Lower lobe of right lung (tissue), 2 donors: ENCODE measurements around the gene FOXL2NB. TPM values are rescaled to one million over a fixed set of nuclear protein-coding genes. Genes with fewer than 3 reads are reported as not detected.

Source experiments
- ATAC-seq, 2 donors: fragments of 200-7000 bp; cut with Tn5 transposase; one replicate each; pipeline ENCODE4 v1.9.1; 2020 to 2022; ENCODE audit warnings: mild to moderate bottlenecking in 2 of 2, moderate library complexity in 2 of 2
- DNase-seq: peaks from one replicate; pipeline ENCODE4 v3.0.0-alpha.2; 2020
- H3K27ac ChIP-seq: fragments of 200-600 bp; one replicate; pipeline ENCODE4 v1.8.0; 2022
- H3K27me3 ChIP-seq: fragments of 200-600 bp; one replicate; pipeline ENCODE4 v1.8.0; 2022; ENCODE audit warnings: low read depth
- H3K36me3 ChIP-seq: fragments of 200-600 bp; one replicate; pipeline ENCODE4 v1.8.0; 2022; ENCODE audit warnings: mild to moderate bottlenecking
- H3K4me1 ChIP-seq: fragments of 200-600 bp; one replicate; pipeline ENCODE4 v1.8.0; 2022
- H3K4me3 ChIP-seq: fragments of 200-600 bp; one replicate; pipeline ENCODE4 v1.8.0; 2022; ENCODE audit warnings: mild to moderate bottlenecking
- H3K9me3 ChIP-seq: fragments of 200-600 bp; one replicate; pipeline ENCODE4 v1.8.0; 2022
- intact Hi-C: fragments of 100-400 bp; cut with DNase I; formaldehyde crosslinking; loops from one replicate; pipeline ENCODE4 v1.11.0; 2022
- total RNA-seq: library from RNA; stranded (reverse); fragmentation: NEBNext Ultra II Directional; extraction: Animal tissue kit (Norgen Biotek cat#: 25700); gene quantifications from one replicate; pipeline ENCODE4 v1.2.1, GENCODE V29; 2021
- TF ChIP-seq, protein P1 (sequence below): fragments of 200-600 bp; IDR thresholded peaks from one replicate; pipeline ENCODE4 v1.8.0; 2022; ENCODE audit warnings: antibody characterized with exemption, mild to moderate bottlenecking
- donor health status: DM: no; HTN: yes; CAD: no; lungs with severe emphysema.

Gene FOXL2NB
- total RNA-seq, 1 donor from 2014 or later = not detected

- intact Hi-C loops = no loop called here
- Histone ChIP-seq H3K4me1 (no peaks in the 10 kb centered on the region), H3K4me3 (no peak overlapping the region), H3K27me3 (peaks cover 5% of the 10 kb centered on the region), H3K27ac (no peak overlapping the region), H3K36me3 (no peaks in the 10 kb centered on the region), H3K9me3 (no peaks in the 10 kb centered on the region)
- TF ChIP-seq, protein P1, sequence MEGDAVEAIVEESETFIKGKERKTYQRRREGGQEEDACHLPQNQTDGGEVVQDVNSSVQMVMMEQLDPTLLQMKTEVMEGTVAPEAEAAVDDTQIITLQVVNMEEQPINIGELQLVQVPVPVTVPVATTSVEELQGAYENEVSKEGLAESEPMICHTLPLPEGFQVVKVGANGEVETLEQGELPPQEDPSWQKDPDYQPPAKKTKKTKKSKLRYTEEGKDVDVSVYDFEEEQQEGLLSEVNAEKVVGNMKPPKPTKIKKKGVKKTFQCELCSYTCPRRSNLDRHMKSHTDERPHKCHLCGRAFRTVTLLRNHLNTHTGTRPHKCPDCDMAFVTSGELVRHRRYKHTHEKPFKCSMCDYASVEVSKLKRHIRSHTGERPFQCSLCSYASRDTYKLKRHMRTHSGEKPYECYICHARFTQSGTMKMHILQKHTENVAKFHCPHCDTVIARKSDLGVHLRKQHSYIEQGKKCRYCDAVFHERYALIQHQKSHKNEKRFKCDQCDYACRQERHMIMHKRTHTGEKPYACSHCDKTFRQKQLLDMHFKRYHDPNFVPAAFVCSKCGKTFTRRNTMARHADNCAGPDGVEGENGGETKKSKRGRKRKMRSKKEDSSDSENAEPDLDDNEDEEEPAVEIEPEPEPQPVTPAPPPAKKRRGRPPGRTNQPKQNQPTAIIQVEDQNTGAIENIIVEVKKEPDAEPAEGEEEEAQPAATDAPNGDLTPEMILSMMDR = no peak
- ATAC-seq (no peak), DNase-seq (no peak)
Observed at GRCh38 chr3:138972941-138973340, 25.9 kb downstream of the FOXL2NB start.

- ATAC-seq (no peak), DNase-seq (no peak)
- Histone ChIP-seq H3K27me3 (peaks cover 5% of the 10 kb centered on the region), H3K4me3 (no peak overlapping the region), H3K9me3 (no peaks in the 10 kb centered on the region), H3K27ac (no peak overlapping the region), H3K4me1 (no peaks in the 10 kb centered on the region), H3K36me3 (no peaks in the 10 kb centered on the region)
- TF ChIP-seq, protein P1 = no peak
- intact Hi-C loops = no loop called here
Observed at GRCh38 chr3:138974462-138974861, 27.4 kb downstream of the FOXL2NB start.

GRCh38 chr3:138975351-138975750 lies 28.3 kb downstream of the FOXL2NB start:
- intact Hi-C loops = no loop called here

GRCh38 chr3:138976047-138976446 lies 29.0 kb downstream of the FOXL2NB start:
- TF ChIP-seq, protein P1 = no peak
- H3K36me3 ChIP-seq = no peaks in the 10 kb centered on the region

More at GRCh38 chr3:138975351-138975750, 28.3 kb downstream of the FOXL2NB start:
- no peak overlapping the region for H3K27ac ChIP-seq
- ATAC-seq = no peak
- H3K9me3 ChIP-seq = no peaks in the 10 kb centered on the region
- H3K4me1 ChIP-seq = no peaks in the 10 kb centered on the region
- H3K36me3 ChIP-seq = no peaks in the 10 kb centered on the region
- DNase-seq = no peak
- H3K4me3 ChIP-seq = no peak overlapping the region
- peaks cover 5% of the 10 kb centered on the region for H3K27me3 ChIP-seq
- TF ChIP-seq, protein P1 = no peak

GRCh38 chr3:138984816-138985215 lies 37.8 kb downstream of the FOXL2NB start:
- intact Hi-C loops = no loop called here
- TF ChIP-seq, protein P1 = no peak

More at GRCh38 chr3:138976047-138976446, 29.0 kb downstream of the FOXL2NB start:
- intact Hi-C loops = no loop called here
- H3K27me3 ChIP-seq = no peaks in the 10 kb centered on the region
- H3K4me3 ChIP-seq = no peak overlapping the region
- DNase-seq (no peak), ATAC-seq (no peak)
- H3K4me1 ChIP-seq = no peaks in the 10 kb centered on the region
- H3K9me3 ChIP-seq = no peaks in the 10 kb centered on the region
- no peak overlapping the region for H3K27ac ChIP-seq

DNA sequence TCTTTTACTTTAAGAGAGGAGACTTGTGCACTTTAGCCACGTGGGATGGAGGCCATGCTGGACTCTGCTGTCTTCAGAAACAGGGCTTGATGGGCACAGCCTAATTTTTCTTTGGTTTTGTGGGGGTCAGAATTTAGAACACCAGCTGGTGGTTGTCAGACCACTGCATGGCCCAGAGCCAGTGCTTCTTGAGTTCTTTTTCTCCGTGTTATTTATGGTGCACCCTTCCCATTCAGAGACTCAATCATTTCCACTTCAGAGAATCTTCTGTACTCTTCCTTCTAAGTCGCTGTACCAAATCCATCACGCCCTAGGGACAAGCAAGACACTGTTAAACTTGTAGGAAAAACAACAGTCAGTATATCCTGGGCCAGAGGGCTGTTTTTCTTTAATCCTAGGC lies 38.9 kb downstream of the FOXL2NB start:
- Histone ChIP-seq H3K27ac (no peak overlapping the region), H3K36me3 (no peaks in the 10 kb centered on the region), H3K9me3 (no peaks in the 10 kb centered on the region), H3K4me3 (no peak overlapping the region), H3K4me1 (no peaks in the 10 kb centered on the region), H3K27me3 (no peaks in the 10 kb centered on the region)
- TF ChIP-seq, protein P1 = no peak
- intact Hi-C loops = no loop called here
- ATAC-seq (no peak), DNase-seq (no peak)

More at GRCh38 chr3:138984816-138985215, 37.8 kb downstream of the FOXL2NB start:
- ATAC-seq = no peak
- Histone ChIP-seq H3K4me3 (no peak overlapping the region), H3K9me3 (no peaks in the 10 kb centered on the region), H3K27ac (no peak overlapping the region), H3K4me1 (no peaks in the 10 kb centered on the region), H3K27me3 (no peaks in the 10 kb centered on the region), H3K36me3 (no peaks in the 10 kb centered on the region)
- no peak for DNase-seq
